Measurements from ENCODE around the gene PDE6B. TPM values are rescaled to one million over a fixed set of nuclear protein-coding genes. Genes with fewer than 3 reads are reported as not detected.

PDE6B gene
- polyA plus RNA-seq, 1 donor (not counting 4 experiments of a cell fraction or from before 2014, with no cell fraction given): not detected

DNA sequence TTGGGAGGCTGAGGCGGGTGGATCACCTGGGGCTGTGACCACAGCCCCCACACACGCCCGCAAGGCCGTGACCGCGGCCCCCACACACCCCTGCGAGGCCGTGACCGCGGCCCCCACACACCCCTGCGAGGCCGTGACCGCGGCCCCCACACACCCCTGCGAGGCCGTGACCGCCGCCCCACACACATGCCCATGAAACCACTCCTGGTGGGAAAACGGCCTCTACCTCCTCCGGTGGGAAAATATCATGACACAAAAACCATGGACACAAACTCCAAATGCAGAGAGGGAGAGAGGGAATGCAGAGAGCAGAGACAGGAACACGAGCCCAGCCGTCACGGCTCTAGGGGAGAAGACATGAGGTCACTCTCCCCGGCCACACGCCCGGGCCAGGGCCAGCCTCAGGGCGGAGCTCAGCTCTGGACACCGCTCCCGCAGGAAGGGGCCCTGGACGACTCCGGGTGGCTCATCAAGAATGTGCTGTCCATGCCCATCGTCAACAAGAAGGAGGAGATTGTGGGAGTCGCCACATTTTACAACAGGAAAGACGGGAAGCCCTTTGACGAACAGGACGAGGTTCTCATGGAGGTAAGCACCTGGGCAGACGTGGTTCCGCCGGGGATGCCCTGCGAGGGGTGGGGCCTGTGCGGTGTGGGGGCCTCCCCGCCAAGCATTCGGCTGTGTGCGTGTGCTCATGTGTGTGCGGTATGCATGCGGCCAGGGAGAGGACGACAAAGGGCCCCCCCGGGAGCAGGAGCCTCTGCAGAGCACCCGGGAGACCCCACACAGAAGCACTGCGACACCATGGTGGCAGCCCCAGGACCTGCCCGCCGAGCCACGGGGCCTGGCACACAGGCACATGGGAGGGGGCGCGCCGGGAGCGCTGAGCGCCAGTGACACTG, 31.3 kb downstream of the PDE6B start:
- TF ChIP-seq, protein P1, sequence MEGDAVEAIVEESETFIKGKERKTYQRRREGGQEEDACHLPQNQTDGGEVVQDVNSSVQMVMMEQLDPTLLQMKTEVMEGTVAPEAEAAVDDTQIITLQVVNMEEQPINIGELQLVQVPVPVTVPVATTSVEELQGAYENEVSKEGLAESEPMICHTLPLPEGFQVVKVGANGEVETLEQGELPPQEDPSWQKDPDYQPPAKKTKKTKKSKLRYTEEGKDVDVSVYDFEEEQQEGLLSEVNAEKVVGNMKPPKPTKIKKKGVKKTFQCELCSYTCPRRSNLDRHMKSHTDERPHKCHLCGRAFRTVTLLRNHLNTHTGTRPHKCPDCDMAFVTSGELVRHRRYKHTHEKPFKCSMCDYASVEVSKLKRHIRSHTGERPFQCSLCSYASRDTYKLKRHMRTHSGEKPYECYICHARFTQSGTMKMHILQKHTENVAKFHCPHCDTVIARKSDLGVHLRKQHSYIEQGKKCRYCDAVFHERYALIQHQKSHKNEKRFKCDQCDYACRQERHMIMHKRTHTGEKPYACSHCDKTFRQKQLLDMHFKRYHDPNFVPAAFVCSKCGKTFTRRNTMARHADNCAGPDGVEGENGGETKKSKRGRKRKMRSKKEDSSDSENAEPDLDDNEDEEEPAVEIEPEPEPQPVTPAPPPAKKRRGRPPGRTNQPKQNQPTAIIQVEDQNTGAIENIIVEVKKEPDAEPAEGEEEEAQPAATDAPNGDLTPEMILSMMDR (optimal IDR thresholded peaks at IDR 0.05 in 1 of 3, IDR thresholded peaks at IDR 0.05 in 1 of 3, conservative IDR thresholded peaks at IDR 0.05 in 1 of 3; ENCODE audit: extremely low read depth in 1 of 3, insufficient read depth in 2 of 3, low read length in 3 of 3): no peak
- no peak for TF ChIP-seq EZH2 (IDR thresholded peaks at IDR 0.05; ENCODE audit: low read length)
- H2AFZ ChIP-seq (ENCODE audit: control insufficient read depth, low read length): no peak overlapping the region
- no peak for FAIRE-seq

DNA sequence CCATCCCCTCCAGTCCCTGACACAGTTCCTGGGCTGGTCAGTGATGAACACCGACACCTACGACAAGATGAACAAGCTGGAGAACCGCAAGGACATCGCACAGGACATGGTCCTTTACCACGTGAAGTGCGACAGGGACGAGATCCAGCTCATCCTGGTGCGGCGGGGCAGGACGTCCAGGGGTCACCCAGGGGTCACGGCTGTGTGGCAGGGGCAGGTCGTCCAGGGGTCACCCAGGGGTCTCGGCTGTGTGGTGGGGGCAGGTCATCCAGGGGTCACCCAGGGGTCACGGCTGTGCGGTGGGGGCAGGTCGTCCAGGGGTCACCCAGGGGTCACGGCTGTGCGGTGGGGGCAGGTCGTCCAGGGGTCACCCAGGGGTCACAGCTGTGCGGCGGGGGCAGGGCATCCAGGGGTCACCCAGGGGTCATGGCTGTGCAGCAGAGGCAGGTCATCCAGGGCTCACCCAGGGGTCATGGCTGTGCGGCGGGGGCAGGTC, 32.0 kb downstream of the PDE6B start:
- H3K36me3 ChIP-seq (ENCODE audit: control insufficient read depth in 2 of 2, extremely low read depth in 1 of 2, insufficient read depth in 2 of 2, low read length in 2 of 2): no peaks in the 10 kb centered on the region
- dilution Hi-C loops (cut with MboI; ENCODE audit: extremely low pct_ligation_motif_present, low sequenced_read_pairs): no loop called here
- no peak overlapping the region for H3K4me2 ChIP-seq (ENCODE audit: control insufficient read depth, extremely low read depth, insufficient read depth, low read depth, low read length)
- peaks cover 3% of the 10 kb centered on the region for H3K9me3 ChIP-seq (ENCODE audit: control insufficient read depth, low read depth, low read length)
- DNase-seq (ENCODE audit: low read depth, low spot score): no peak
- H3K4me3 ChIP-seq (ENCODE audit: control insufficient read depth in 2 of 3, extremely low read depth in 1 of 3, insufficient read depth in 2 of 3, low read depth in 1 of 3, low read length in 3 of 3): no peak overlapping the region
- no peak overlapping the region for H3K27ac ChIP-seq (ENCODE audit: control insufficient read depth, insufficient read depth, low read length)
- no peak for FAIRE-seq
- no peaks in the 10 kb centered on the region for H4K20me1 ChIP-seq (ENCODE audit: control insufficient read depth, extremely low read depth, insufficient read depth, low read length)
- no peaks in the 10 kb centered on the region for H3K4me1 ChIP-seq (ENCODE audit: control insufficient read depth, extremely low read depth, insufficient read depth, low read length)
- TF ChIP-seq, protein P1 (optimal IDR thresholded peaks at IDR 0.05 in 1 of 3, IDR thresholded peaks at IDR 0.05 in 1 of 3, conservative IDR thresholded peaks at IDR 0.05 in 1 of 3; ENCODE audit: extremely low read depth in 1 of 3, insufficient read depth in 2 of 3, low read length in 3 of 3): no peak
- TF ChIP-seq EZH2 (IDR thresholded peaks at IDR 0.05; ENCODE audit: low read length): no peak
- H3K27me3 ChIP-seq (ENCODE audit: control insufficient read depth, extremely low read depth, insufficient read depth, low read length): no peaks in the 10 kb centered on the region
- H2AFZ ChIP-seq (ENCODE audit: control insufficient read depth, low read length): no peak overlapping the region
- no peaks in the 10 kb centered on the region for H3K79me2 ChIP-seq (ENCODE audit: control insufficient read depth, insufficient read depth, low read length)
- no peak overlapping the region for H3K9ac ChIP-seq (ENCODE audit: control insufficient read depth, extremely low read depth, insufficient read depth, low read length)
- H3K9me1 ChIP-seq (ENCODE audit: control insufficient read depth, extremely low read depth, insufficient read depth, low read length): no peaks in the 10 kb centered on the region

More for the DNA sequence above, 31.3 kb downstream of the PDE6B start:
- Histone ChIP-seq H3K9me3 (ENCODE audit: control insufficient read depth, low read depth, low read length) (peaks cover 3% of the 10 kb centered on the region), H3K9me1 (ENCODE audit: control insufficient read depth, extremely low read depth, insufficient read depth, low read length) (no peaks in the 10 kb centered on the region), H3K9ac (ENCODE audit: control insufficient read depth, extremely low read depth, insufficient read depth, low read length) (no peak overlapping the region), H3K27ac (ENCODE audit: control insufficient read depth, insufficient read depth, low read length) (no peak overlapping the region), H3K4me3 (ENCODE audit: control insufficient read depth in 2 of 3, extremely low read depth in 1 of 3, insufficient read depth in 2 of 3, low read depth in 1 of 3, low read length in 3 of 3) (no peak overlapping the region), H3K79me2 (ENCODE audit: control insufficient read depth, insufficient read depth, low read length) (no peaks in the 10 kb centered on the region), H3K4me1 (ENCODE audit: control insufficient read depth, extremely low read depth, insufficient read depth, low read length) (no peaks in the 10 kb centered on the region), H4K20me1 (ENCODE audit: control insufficient read depth, extremely low read depth, insufficient read depth, low read length) (no peaks in the 10 kb centered on the region), H3K36me3 (ENCODE audit: control insufficient read depth in 2 of 2, extremely low read depth in 1 of 2, insufficient read depth in 2 of 2, low read length in 2 of 2) (no peaks in the 10 kb centered on the region), H3K27me3 (ENCODE audit: control insufficient read depth, extremely low read depth, insufficient read depth, low read length) (peaks cover 3% of the 10 kb centered on the region), H3K4me2 (ENCODE audit: control insufficient read depth, extremely low read depth, insufficient read depth, low read depth, low read length) (no peak overlapping the region)
- no peak for DNase-seq (ENCODE audit: low read depth, low spot score)
- dilution Hi-C loops (cut with MboI; ENCODE audit: extremely low pct_ligation_motif_present, low sequenced_read_pairs): no loop called here

Measured in keratinocyte (primary cell).